Measurements from ENCODE around the gene HSD17B8. TPM values are rescaled to one million over a fixed set of nuclear protein-coding genes. Genes with fewer than 3 reads are reported as not detected.

HSD17B8 gene
- total and polyA plus RNA-seq, 2 donors (not counting 1 experiment from before 2014, with no cell fraction given), result 10.8 to 25.5 TPM

DNA sequence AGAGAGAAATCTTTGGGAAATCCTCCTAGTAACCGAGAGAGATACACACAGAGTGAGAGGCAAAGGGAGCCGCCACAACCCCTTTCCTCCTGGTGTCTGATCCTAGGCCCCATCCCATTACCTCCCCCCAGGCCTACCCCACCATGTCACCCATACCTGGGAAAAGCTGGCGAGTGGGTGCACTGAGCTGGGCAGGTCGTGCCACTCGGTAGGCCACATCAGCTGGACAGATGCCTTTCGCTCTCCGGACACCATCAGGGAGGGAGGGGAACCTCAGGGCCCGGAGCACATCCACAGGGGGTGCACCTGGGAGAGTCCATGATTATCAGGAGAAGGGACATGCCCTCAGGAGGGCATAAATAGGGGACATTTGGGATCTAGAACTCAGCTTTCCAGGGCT lies 15.3 kb upstream of the HSD17B8 start:
- Histone ChIP-seq H3K36me3 (replicated peaks in 1 of 2; ENCODE audit: control extremely low read depth in 1 of 2, control insufficient read depth in 1 of 2, extremely low read depth in 1 of 2, insufficient read depth in 2 of 2, low read length in 1 of 2) (peaks cover 0 to 2% of the 10 kb centered on the region in 2 experiments), H3K27ac (ENCODE audit: low read length in 2 of 2) (no peak overlapping the region), H3K9ac (ENCODE audit: low read length) (no peak overlapping the region), H3K9me3 (ENCODE audit: control extremely low read depth in 1 of 3, control insufficient read depth in 2 of 3, insufficient read depth in 1 of 3, low read length in 2 of 3) (peaks cover 0 to 12% (median 0%) of the 10 kb centered on the region in 3 donors), H3K4me2 (replicated peaks; ENCODE audit: low read depth, low read length, poor library complexity, severe bottlenecking) (no peak overlapping the region), H3K79me2 (ENCODE audit: control insufficient read depth, insufficient read depth, low read length) (no peaks in the 10 kb centered on the region), H4K20me1 (ENCODE audit: control insufficient read depth, insufficient read depth, low read length, poor library complexity, severe bottlenecking) (no peaks in the 10 kb centered on the region), H3K4me3 (ENCODE audit: control extremely low read depth in 1 of 5, extremely low read depth in 1 of 5, insufficient read depth in 1 of 5, low read depth in 2 of 5, low read length in 4 of 5) (no peak overlapping the region), H2AFZ (ENCODE audit: insufficient read depth, low read depth, low read length, poor library complexity, severe bottlenecking) (no peak overlapping the region), H3K27me3 (replicated peaks in 1 of 4; ENCODE audit: control extremely low read depth in 1 of 4, control insufficient read depth in 3 of 4, insufficient read depth in 4 of 4, low read length in 3 of 4) (peaks cover 0 to 66% (median 19%) of the 10 kb centered on the region in 4 experiments), H3K4me1 (ENCODE audit: control insufficient read depth in 2 of 2, insufficient read depth in 2 of 2, low read length in 2 of 2) (peaks cover 18 to 20% of the 10 kb centered on the region in 2 donors)
- intact Hi-C loops (cut with micrococcal nuclease), result no loop called here
- Mint-ChIP-seq H3K27ac (no peak overlapping the region), H3K27me3 (peaks cover 45% of the 10 kb centered on the region), H3K4me1 (peaks cover 24% of the 10 kb centered on the region), H3K9me3 (ENCODE audit: insufficient read depth) (no peaks in the 10 kb centered on the region), H3K4me3 (no peak overlapping the region)
- 88% methylated on average over 7 of the region's 8 CpGs for WGBS (ENCODE audit: insufficient coverage)
- CTCF ChIA-PET, result interaction anchor here (0.7 to 1.8 kb wide), 3 partner anchors 9 to 189 kb away, joined by 3 to 5 read pairs (median 4); no protein-coding TSS in a partner anchor
- POLR2A ChIA-PET, result interaction anchor here (0.5 kb wide), 1 partner anchor 414 kb away, joined by 3 read pairs; no protein-coding TSS in a partner anchor
- ATAC-seq (ENCODE audit: low read depth) (no peak), DNase-seq (no peak)
- TF ChIP-seq CTCF (IDR thresholded peaks at IDR 0.05), result no peak
- TF ChIP-seq EZH2 (IDR thresholded peaks at IDR 0.05; ENCODE audit: borderline replicate concordance, insufficient read depth, low read depth, low read length, poor library complexity, severe bottlenecking), result no peak

DNA sequence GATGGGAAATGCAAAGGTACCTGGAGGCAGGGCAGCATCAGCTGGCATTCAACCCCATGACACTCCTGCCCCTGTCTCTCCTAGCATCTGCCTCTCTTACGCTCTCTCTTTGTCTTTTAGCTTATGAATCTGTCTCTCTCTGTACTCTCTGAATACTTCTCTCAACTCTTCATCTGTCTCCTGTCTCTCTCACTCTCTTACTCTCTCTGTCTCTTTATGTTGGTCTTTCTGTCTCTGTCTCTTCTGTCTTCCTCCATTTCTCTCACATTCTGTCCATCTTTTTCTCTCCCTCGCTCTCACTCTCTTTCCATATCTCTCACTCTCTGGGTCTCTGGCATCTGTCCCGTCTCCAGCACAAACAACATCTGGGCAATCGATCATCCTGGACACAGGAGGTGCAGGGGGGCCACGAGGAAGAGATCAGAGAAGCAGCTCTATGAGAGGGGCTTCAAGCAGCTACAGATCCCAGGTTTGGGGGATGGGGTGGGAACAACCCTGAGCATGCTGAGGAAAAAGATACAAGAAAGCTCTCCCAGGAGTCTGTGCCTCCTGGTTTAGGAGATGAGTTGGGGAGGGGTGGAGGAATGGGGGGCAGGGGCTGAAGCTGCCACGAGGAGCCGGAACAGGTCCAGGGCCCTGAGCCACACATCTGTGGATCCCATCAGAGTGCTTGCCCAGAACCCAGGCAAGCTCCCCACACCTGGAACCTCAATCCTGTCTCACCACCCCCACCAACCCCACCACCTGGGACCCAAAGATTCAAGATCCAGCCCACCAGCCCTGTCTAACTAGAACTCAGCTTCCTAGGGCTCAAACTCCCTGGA lies 14.6 kb upstream of the HSD17B8 start:
- Mint-ChIP-seq H3K27me3 (peaks cover 39% of the 10 kb centered on the region), H3K4me1 (peaks cover 24% of the 10 kb centered on the region), H3K27ac (no peak overlapping the region), H3K9me3 (ENCODE audit: insufficient read depth) (no peaks in the 10 kb centered on the region), H3K4me3 (no peak overlapping the region)
- H4K20me1 ChIP-seq (ENCODE audit: control insufficient read depth, insufficient read depth, low read length, poor library complexity, severe bottlenecking), result no peaks in the 10 kb centered on the region
- DNase-seq (no peak), ATAC-seq (ENCODE audit: low read depth) (no peak)
- peaks cover 0 to 11% (median 0%) of the 10 kb centered on the region in 3 donors for H3K9me3 ChIP-seq (ENCODE audit: control extremely low read depth in 1 of 3, control insufficient read depth in 2 of 3, insufficient read depth in 1 of 3, low read length in 2 of 3)
- POLR2A ChIA-PET, result interaction anchor here (0.5 kb wide), 1 partner anchor 413 kb away, joined by 3 read pairs; no protein-coding TSS in a partner anchor
- H3K4me1 ChIP-seq (ENCODE audit: control insufficient read depth in 2 of 2, insufficient read depth in 2 of 2, low read length in 2 of 2), result peaks cover 18 to 20% of the 10 kb centered on the region in 2 donors
- no peak overlapping the region for H3K4me3 ChIP-seq (ENCODE audit: control extremely low read depth in 1 of 5, extremely low read depth in 1 of 5, insufficient read depth in 1 of 5, low read depth in 2 of 5, low read length in 4 of 5)
- intact Hi-C loops (cut with micrococcal nuclease), result no loop called here
- 55% methylated on average over 5 of the region's 7 CpGs for WGBS (ENCODE audit: insufficient coverage)
- no peaks in the 10 kb centered on the region for H3K79me2 ChIP-seq (ENCODE audit: control insufficient read depth, insufficient read depth, low read length)
- peaks cover 0 to 63% (median 19%) of the 10 kb centered on the region in 4 experiments for H3K27me3 ChIP-seq (replicated peaks in 1 of 4; ENCODE audit: control extremely low read depth in 1 of 4, control insufficient read depth in 3 of 4, insufficient read depth in 4 of 4, low read length in 3 of 4)
- CTCF ChIA-PET, result interaction anchor here (0.7 to 1.8 kb wide), 4 partner anchors 8 to 189 kb away, joined by 3 to 5 read pairs (median 4); no protein-coding TSS in a partner anchor
- no peak overlapping the region for H2AFZ ChIP-seq (ENCODE audit: insufficient read depth, low read depth, low read length, poor library complexity, severe bottlenecking)
- TF ChIP-seq EZH2 (IDR thresholded peaks at IDR 0.05; ENCODE audit: borderline replicate concordance, insufficient read depth, low read depth, low read length, poor library complexity, severe bottlenecking), result no peak
- TF ChIP-seq CTCF (IDR thresholded peaks at IDR 0.05), result no peak
- no peak overlapping the region for H3K27ac ChIP-seq (ENCODE audit: low read length in 2 of 2)
- H3K4me2 ChIP-seq (replicated peaks; ENCODE audit: low read depth, low read length, poor library complexity, severe bottlenecking), result no peak overlapping the region
- peaks cover 0 to 9% of the 10 kb centered on the region in 2 experiments for H3K36me3 ChIP-seq (replicated peaks in 1 of 2; ENCODE audit: control extremely low read depth in 1 of 2, control insufficient read depth in 1 of 2, extremely low read depth in 1 of 2, insufficient read depth in 2 of 2, low read length in 1 of 2)
- no peak overlapping the region for H3K9ac ChIP-seq (ENCODE audit: low read length)

Data from B cell (primary cell).